Inflammatory macrophage treated with lipopolysaccharide for 4 hours (primary cell): ENCODE results near the gene ASB10.

Experiments
- DNase-seq: peaks from one replicate; pipeline ENCODE4 v3.0.0-alpha.2; 2020

ASB10 gene

GRCh38 chr7:151209588-151209987, 22.5 kb upstream of the ASB10 start:
- no peak for DNase-seq

- no peak for DNase-seq
Observed at GRCh38 chr7:151208253-151208862, 21.3 kb upstream of the ASB10 start.

GRCh38 chr7:151207804-151208203, 20.8 kb upstream of the ASB10 start:
- DNase-seq, result no peak

- DNase-seq, result no peak
Observed at GRCh38 chr7:151207315-151207714, 20.3 kb upstream of the ASB10 start.

GRCh38 chr7:151206914-151207313, 19.9 kb upstream of the ASB10 start:
- no peak for DNase-seq

- no peak for DNase-seq
Observed at GRCh38 chr7:151205730-151206129, 18.7 kb upstream of the ASB10 start.

GRCh38 chr7:151204383-151205032, 17.5 kb upstream of the ASB10 start:
- no peak for DNase-seq

- no peak for DNase-seq
Observed at GRCh38 chr7:151202836-151203235, 15.8 kb upstream of the ASB10 start.

- DNase-seq, result no peak
Observed at GRCh38 chr7:151201751-151202150, 14.7 kb upstream of the ASB10 start.

- DNase-seq, result no peak
Observed at GRCh38 chr7:151201344-151201743, 14.3 kb upstream of the ASB10 start.

GRCh38 chr7:151198945-151199848, 12.1 kb upstream of the ASB10 start:
- no peak for DNase-seq

GRCh38 chr7:151197932-151198331, 10.9 kb upstream of the ASB10 start:
- DNase-seq, result no peak

- no peak for DNase-seq
Observed at GRCh38 chr7:151195616-151196450, 8.8 kb upstream of the ASB10 start.

- no peak for DNase-seq
Observed at GRCh38 chr7:151194188-151194587, 7.1 kb upstream of the ASB10 start.

GRCh38 chr7:151193203-151193978, 6.3 kb upstream of the ASB10 start:
- no peak for DNase-seq

- DNase-seq, result no peak
Observed at GRCh38 chr7:151192002-151192539, 5.0 kb upstream of the ASB10 start.

- DNase-seq, result no peak
Observed at GRCh38 chr7:151191544-151191943, 4.5 kb upstream of the ASB10 start.

- DNase-seq, result no peak
Observed at GRCh38 chr7:151189038-151189437, 2.0 kb upstream of the ASB10 start.

GRCh38 chr7:151188252-151188542, 1.1 kb upstream of the ASB10 start:
- no peak for DNase-seq

GRCh38 chr7:151187409-151188251, 580 bp upstream of the ASB10 start:
- DNase-seq, result no peak
